HG03521 (cell line): ENCODE results near the gene MAP2.
A peak's percentile ranks its signal among the peaks of the same experiment; 100 is the strongest.

Experiments
- ATAC-seq: cut with Tn5 transposase; IDR thresholded peaks from one replicate; pipeline ENCODE4 v1.9.1; 2021; ENCODE audit warnings: mild to moderate bottlenecking, moderate library complexity; ENCODE audit not compliant: unreplicated experiment

The MAP2 gene

DNA sequence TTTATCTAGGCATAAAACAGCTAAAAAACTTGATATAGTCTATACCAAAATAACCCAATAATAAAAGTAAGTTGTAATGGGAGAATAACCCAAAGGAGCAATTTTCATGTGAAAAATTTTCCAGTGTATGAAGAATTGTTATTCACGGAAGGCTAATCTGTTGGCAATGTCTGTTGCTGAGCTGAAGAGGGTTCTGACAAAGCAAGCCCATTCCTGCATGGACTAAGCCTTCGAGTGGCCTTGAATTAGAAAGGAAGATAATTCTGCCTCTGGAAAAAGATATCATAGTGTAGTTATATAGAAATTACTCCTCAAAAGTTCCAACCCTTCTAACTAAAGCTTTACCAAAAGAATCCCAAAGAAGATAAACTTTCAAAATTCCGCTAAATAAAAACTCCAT lies 101.5 kb downstream of the MAP2 start:
- no peak for ATAC-seq

DNA sequence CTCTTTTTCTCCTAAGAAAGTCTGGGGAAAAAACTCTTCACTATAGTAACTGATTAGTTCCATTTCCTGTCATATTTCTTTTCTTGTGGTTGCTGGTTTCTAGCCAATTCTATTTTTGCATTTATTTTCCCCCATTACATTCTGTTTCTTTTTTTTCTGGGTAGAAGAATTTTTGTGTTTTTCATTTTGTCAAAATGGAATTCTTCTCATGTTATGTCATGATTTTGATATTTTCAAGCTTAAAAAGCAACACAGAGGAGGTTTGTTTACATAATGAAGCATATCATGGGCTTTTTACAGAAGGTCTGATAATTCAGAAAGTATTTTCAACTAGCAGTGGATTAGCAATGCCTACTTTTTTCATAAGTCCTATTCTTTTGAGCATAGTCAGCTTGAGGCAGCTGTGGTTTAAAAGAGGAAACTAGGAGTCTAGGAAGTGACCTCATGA lies 102.0 kb downstream of the MAP2 start:
- ATAC-seq: no peak

- no peak for ATAC-seq
Measured at GRCh38 chr2:209526561-209526960, 102.7 kb downstream of the MAP2 start.

- ATAC-seq: no peak
Measured at GRCh38 chr2:209529579-209529978, 105.7 kb downstream of the MAP2 start.

- ATAC-seq: no peak
Measured at GRCh38 chr2:209532321-209532720, 108.5 kb downstream of the MAP2 start.

- ATAC-seq: no peak
Measured at GRCh38 chr2:209533391-209533790, 109.5 kb downstream of the MAP2 start.

DNA sequence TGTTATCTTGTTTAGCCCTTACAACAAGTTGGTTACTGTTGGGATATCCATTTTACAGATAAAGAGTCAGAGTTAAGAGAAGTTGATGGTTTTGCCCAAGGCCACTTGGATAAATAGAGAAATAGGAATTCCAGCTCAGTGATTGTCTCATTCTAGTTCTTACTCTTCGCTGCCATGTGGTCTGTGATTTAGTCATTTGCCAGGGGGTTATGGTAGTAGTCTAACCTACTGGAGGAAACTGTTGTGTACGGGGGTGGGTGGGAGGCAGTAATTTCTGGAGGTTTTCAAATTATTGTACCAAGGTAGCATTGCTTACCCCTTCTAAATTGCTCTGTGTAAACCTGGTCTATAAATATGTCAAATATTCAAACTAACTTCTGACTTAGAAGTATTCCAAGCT lies 110.4 kb downstream of the MAP2 start:
- ATAC-seq: no peak

DNA sequence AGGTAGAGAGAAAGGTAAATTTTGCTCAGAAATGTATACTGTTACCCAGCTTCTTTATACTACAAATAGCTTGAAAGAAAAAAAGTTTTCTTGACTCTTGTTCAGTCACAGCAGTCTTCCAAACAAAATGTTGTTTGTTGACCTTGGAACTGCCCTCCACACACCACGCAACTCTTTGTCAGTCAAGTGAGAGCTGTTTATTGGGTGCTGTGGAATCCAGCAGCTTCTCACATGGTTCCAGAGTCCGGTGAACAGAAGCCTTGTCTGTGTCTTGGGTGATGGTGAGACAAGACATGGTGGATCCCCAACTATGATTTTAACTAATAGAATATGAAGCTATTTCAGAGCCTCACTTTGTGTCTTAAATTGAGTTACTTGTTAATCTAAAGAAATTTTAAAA lies 112.5 kb downstream of the MAP2 start:
- ATAC-seq: no peak

DNA sequence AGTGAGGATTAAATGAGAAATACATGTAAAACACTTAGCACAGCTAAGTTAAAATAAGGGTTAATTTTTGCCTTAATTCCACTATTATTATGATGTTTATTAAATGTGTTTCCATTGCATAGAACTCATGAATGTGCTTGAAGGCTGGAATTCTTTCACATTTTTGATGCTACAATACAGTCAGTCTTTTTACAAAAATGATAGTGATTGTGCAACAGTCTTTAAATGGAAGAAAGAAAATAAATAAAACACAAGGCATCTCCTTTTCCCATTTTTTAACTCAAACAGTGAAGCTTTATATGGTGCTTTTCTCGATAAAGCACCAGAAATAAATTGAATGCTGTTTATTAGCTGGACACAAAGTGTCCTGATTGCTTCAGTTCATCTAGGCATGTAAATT lies 123.9 kb downstream of the MAP2 start:
- ATAC-seq: no peak

DNA sequence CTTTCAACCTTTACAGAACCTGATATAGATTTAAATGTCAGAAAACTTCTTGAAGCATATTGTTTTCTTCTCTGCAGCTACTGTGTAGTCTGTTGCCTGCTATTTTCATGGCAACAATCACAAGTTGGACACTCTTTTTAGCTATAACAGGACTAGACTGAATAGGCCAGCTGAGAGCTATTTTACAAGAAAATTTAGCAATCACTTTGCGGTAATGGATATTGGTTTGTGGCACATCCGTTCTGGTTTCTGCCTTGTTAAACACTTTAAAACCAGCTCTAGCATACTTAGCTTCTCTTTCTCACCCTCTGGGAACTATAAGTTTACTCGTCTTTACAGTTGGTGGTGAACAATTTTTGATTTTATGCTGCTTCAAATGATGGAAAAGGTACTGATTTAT lies 125.7 kb downstream of the MAP2 start:
- no peak for ATAC-seq

DNA sequence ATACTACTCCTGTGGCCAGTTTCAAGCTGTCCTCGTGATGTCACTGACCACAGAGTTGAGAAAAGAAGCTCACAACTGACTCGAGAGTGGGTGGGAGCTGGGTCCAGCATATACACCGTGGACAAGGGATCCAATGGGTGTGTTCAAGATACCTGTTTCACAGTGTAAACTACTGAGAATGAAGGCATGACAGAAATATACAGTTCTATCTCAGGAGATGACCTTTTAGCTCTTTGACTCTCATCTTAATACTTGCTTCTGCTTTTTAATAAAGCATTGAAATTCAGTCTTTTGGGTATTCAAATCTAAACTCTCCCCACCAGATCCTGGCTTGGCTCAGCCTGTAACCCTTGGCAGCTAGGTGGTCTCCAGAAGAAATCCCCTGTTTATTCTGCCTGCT lies 130.1 kb downstream of the MAP2 start:
- ATAC-seq: no peak

GRCh38 chr2:209556354-209556961 lies 132.6 kb downstream of the MAP2 start:
- peak; percentile 75 for ATAC-seq

DNA sequence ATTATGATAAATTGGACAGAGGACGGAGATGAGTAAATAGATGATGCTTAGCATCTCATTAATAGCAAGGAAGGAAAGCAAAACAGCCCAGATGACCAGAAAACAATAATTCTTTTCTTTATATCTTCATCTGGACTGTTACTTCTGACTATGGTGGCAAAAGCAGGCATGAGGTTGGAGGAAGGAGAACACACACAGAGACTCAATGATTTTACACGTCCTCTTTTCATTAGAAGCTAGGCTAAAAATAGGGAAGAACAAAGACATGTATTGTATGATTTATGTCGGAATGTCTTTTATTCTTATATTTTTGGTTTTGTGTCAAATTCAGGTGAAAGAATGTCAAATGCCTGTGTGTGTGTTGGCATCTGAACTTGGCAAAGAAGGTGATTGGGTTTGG lies 137.1 kb downstream of the MAP2 start:
- ATAC-seq: no peak

DNA sequence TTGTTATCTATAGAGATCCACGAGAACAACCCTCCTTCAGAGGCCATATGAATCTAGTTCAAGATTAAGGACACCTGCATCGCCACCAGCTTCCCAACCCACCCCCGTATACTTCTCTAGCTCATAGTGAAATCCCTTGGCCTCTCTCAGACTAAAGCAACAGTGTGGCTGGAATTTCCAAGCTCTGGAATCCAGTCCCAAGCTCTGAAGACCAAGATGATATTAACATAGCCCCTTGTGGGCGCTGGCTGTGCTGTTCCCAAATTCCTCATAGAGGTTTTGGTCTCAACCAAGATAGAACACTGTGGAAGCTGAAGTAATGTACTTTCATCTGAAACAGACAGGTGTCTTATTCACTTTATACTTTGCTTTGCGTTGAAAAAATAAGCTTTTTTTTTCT lies 139.6 kb downstream of the MAP2 start:
- ATAC-seq: no peak

DNA sequence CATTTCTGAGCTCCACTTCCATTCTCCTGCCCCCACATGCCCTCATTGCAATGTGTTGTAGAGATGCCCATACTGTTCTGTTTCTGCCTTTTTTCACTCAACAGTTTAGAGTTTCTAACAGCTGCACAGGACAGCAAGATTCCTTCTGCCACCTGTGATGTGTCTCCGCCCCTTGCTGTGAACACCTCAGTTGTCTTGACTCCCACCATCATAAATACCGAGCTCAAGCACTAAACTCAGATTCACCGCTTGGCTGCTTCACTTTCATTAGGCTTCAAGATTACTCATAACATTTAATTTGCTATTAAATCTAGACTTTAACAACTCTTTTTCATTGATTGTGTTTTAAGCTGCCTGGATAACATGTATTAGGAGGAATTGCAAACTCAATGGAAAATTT lies 141.0 kb downstream of the MAP2 start:
- no peak for ATAC-seq

DNA sequence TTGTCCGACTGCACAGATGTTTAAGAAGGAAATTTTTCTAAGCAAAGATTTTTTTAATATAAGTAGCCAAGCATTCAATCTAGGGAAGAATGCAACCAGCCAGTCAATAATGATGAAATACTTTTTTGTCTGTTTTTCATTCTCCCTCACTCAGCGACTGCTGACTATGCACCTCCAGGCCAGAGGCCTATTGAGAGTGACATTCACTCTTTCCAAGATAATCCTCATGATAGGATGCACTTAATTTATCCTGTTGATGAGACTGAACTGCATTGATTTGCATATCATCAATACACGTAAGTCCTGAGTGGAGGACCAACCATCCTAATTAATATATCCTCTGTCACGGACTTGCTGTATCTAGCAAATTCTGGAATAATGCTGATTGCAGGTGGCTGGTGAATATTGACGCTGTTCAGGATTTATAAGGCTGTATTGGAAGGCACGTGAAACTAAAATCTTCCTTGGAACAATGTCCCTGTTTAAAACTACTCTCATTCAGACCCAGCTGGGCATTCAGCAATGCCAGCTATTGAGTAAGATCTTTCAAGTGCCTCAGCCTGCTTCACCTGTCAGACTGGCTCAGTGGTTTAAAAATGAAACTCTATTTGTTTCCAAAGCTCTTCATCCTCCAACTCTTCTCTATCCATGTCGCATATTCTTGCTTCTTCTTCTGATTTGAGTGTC lies 142.2 kb downstream of the MAP2 start:
- no peak for ATAC-seq

GRCh38 chr2:209570194-209570593 lies 146.3 kb downstream of the MAP2 start:
- ATAC-seq: no peak

GRCh38 chr2:209574515-209574914 lies 150.7 kb downstream of the MAP2 start:
- ATAC-seq: no peak

DNA sequence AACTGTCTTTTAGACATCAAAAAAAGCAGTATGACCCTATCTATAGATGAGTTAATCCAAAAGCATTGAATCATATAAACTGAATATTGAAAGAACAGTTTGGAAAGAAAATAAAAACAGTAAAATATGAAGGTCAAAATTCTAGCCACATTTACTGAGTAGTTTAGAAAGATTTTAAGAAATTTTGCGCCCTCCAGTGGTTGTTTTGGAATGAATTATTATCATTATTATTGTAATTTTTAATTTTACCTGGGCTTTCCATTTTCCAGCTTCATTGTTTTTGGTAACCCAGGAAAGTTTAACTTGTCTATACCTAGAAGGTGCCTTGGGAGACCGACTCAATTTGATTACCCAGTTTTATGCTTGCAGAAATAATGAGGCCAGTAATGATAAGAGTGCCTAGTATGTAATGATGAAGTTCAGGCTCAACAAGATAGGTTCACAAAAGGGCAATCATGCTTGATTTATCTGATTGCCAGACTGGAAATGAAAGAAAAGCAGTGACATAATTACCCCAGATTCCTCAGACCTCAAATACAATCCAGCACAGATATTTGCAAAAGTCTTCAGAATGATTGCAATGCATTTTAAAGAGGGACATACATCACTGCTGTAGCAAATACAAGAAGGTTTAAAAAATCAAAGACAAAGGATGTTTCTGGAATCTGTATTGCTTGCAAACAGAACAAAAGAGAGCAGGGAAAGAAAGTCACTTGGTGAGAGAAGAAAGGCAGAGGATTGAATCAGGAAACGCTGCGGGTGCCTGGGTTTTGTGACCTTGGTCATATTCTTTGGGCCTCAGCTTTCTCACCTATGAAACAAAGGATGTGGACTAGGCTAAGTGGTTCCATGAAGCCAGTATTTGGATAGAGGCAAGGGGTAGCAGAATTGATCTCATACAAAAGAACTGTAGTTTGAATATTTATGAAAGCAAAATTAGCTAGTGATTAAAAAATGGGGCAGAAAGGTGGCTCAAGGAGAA lies 153.8 kb downstream of the MAP2 start:
- ATAC-seq: no peak

DNA sequence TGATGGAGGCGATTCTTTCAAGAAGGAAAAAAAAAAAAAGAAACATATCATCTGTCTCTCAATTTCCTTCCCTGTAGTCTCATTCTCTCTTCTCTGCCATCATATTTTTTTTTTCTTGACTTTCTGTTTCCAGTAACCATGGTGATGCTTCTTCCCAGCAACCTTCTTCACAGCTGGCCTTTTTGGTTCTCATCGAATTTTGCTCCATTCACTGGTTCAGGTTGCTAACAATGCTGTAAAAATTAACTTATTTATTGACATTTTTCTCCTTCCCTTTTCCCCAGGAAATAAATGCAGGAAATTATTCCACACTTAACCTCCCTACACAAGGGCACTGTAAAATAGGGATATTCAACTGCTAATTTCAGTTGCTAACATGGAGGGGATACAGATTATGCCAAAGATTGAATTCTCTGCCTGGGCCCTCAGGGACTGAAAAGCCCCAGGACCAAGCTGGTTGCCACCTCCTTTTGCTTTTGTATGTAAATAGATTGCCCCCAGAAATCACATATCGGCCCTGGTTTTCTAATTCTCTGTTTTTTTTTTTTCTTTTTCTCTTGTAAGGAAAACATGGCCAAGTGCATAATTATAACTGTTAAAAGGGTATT lies 154.7 kb downstream of the MAP2 start:
- no peak for ATAC-seq

- ATAC-seq: no peak
Measured at GRCh38 chr2:209579230-209579749, 155.4 kb downstream of the MAP2 start.
